Right lobe of liver (tissue), 4 donors: ENCODE data around the gene FAM222B.

Experiments
- CTCF ChIP-seq, 4 donors: fragments of 200-600 bp in 3 of 4; fragments of 450-650 bp in 1 of 4; IDR thresholded peaks; one replicate each; pipeline versions ENCODE4 v1.5.1 to v1.8.0; 2016 to 2022; ENCODE audit warnings: antibody characterized with exemption in 4 of 4, mild to moderate bottlenecking in 2 of 4
- POLR2A ChIP-seq: fragments of 450-650 bp; IDR thresholded peaks from one replicate; pipeline ENCODE4 v1.6.1; 2017; ENCODE audit warnings: antibody characterized with exemption, mild to moderate bottlenecking
- donor health status: DM: no; HTN: no; CAD: no.
- donor health status: DM: no; HTN: no; CAD: no.
- donor health status: DM: no; HTN: yes; CAD: no.

DNA sequence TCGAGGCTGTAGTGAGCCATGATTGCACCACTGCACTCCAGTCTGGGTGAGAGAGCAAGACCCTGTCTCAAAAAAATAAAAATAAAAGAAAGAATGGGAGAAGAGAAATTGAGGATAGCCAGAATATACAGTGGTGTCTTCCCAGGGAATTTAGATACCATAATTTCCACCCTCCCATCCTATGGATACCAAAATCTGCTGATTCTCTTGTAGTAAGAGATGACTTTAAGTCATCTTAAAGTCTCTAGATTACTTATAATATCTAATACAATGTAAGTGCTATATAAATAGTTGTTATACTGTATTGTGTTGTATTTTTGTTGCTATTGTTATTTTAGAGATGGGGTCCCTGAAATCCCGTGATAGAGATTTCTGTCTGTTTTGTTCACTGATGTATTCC, 10.7 kb upstream of the FAM222B start:
- TF ChIP-seq POLR2A (no peak), CTCF (IDR thresholded peaks at IDR 0.05) (no peak)
